SK-N-SH (cell line): ENCODE results near the gene TAMALIN. TPM values are rescaled to one million over a fixed set of nuclear protein-coding genes. Genes with fewer than 3 reads are reported as not detected.

Experiments
- CTCF ChIA-PET: fragments of 300-600, 350-600 bp; formaldehyde crosslinking; extraction: SDS; loops from one replicate; lab custom pipeline; 2021; lab: Yijun Ruan, JAX
- POLR2A ChIA-PET: fragments of 350-600 bp; sonication (Branson Sonifier 250); formaldehyde crosslinking; extraction: SDS; loops from one replicate; lab custom pipeline; 2020; ENCODE audit warnings: antibody characterized with exemption, inconsistent platforms; lab: Yijun Ruan, JAX
- DNase-seq: peaks from one replicate; pipeline ENCODE4 v3.0.0; 2012
- H2AFZ ChIP-seq: fragments of 200-600 bp; sonication (generic); 2 replicates; pipeline ENCODE4 v1.8.1; 2016; ENCODE audit warnings: antibody characterized with exemption, mild to moderate bottlenecking, low read depth
- H3F3A ChIP-seq: fragments of 200-600 bp; sonication (generic); replicated peaks from 2 replicates; pipeline ENCODE3; 2016; ENCODE audit warnings: antibody characterized with exemption, mild to moderate bottlenecking; ENCODE audit not compliant: insufficient read depth
- H3K27ac ChIP-seq, 2 experiments: fragments of 200-500 bp in 1 of 2; fragments of 200-600 bp in 1 of 2; sonication (Bioruptor generic) in 1 of 2; sonication (generic), shearing (Covaris generic) in 1 of 2; 2 replicates each; pipeline versions ENCODE4 v1.5.1 to v1.6.1; 2014 to 2016; ENCODE audit warnings: low read depth in 2 of 2, inconsistent platforms in 1 of 2, low read length in 1 of 2, mild to moderate bottlenecking in 1 of 2, mixed read lengths in 1 of 2
- H3K27me3 ChIP-seq: fragments of 200-600 bp; sonication (generic), shearing (Covaris generic); 2 replicates; pipeline ENCODE4 v1.6.1; 2016; ENCODE audit warnings: mixed run types; ENCODE audit not compliant: insufficient read depth
- H3K36me3 ChIP-seq, 2 experiments: fragments of 200-500 bp in 1 of 2; fragments of 200-600 bp in 1 of 2; sonication (Bioruptor generic) in 1 of 2; sonication (generic) in 1 of 2; replicated peaks in 1 of 2; 2 replicates each; pipeline versions ENCODE3 to v1.5.1; 2014 to 2016; ENCODE audit warnings: low read length in 1 of 2, mild to moderate bottlenecking in 1 of 2; ENCODE audit not compliant: insufficient read depth in 2 of 2, control insufficient read depth in 1 of 2
- H3K4me1 ChIP-seq, 2 experiments: fragments of 200-500 bp in 1 of 2; fragments of 200-600 bp in 1 of 2; sonication (Bioruptor generic) in 1 of 2; sonication (generic), shearing (Covaris generic) in 1 of 2; 2 replicates each; pipeline versions ENCODE4 v1.5.1 to v1.6.1; 2014 to 2016; ENCODE audit warnings: low read depth in 1 of 2, low read length in 1 of 2, mixed run types in 1 of 2; ENCODE audit not compliant: insufficient read depth in 2 of 2, control insufficient read depth in 1 of 2
- H3K4me2 ChIP-seq: fragments of 200-600 bp; sonication (generic), shearing (Covaris generic); 2 replicates; pipeline ENCODE4 v1.6.1; 2017; ENCODE audit warnings: mixed run types
- H3K4me3 ChIP-seq, 2 experiments: fragments of 200-500 bp in 1 of 2; fragments of 200-600 bp in 1 of 2; sonication (Bioruptor generic) in 1 of 2; sonication (generic), shearing (Covaris generic) in 1 of 2; 2 replicates each; pipeline versions ENCODE4 v1.5.1 to v1.8.1; 2014 to 2016; ENCODE audit warnings: low read depth in 2 of 2, inconsistent platforms in 1 of 2, low read length in 1 of 2, mild to moderate bottlenecking in 1 of 2, mixed read lengths in 1 of 2, moderate library complexity in 1 of 2
- H3K79me2 ChIP-seq: fragments of 200-600 bp; sonication (generic); 2 replicates; pipeline ENCODE4 v1.8.1; 2017; ENCODE audit warnings: mild to moderate bottlenecking; ENCODE audit not compliant: insufficient read depth
- H3K9ac ChIP-seq: fragments of 200-600 bp; sonication (generic); 2 replicates; pipeline ENCODE4 v1.6.1; 2017; ENCODE audit warnings: mixed run types
- H3K9me2 ChIP-seq: fragments of 200-600 bp; sonication (generic); 2 replicates; pipeline ENCODE4 v1.6.1; 2017; ENCODE audit warnings: mixed run types
- H3K9me3 ChIP-seq: fragments of 200-600 bp; sonication (generic); 2 replicates; pipeline ENCODE4 v1.6.1; 2017; ENCODE audit warnings: mixed run types, mild to moderate bottlenecking, moderate library complexity
- H4K20me1 ChIP-seq: fragments of 200-600 bp; sonication (generic); 2 replicates; pipeline ENCODE4 v1.6.1; 2017; ENCODE audit warnings: mild to moderate bottlenecking, mixed run types; ENCODE audit not compliant: insufficient read depth
- ELF1 ChIP-seq: IDR thresholded peaks from 2 replicates; pipeline ENCODE4 v1.4.0; 2012
- FOXJ3 ChIP-seq: sonication (generic); formaldehyde crosslinking; IDR thresholded peaks from 2 replicates; pipeline ENCODE4 v1.5.1; 2020; ENCODE audit warnings: mild to moderate bottlenecking, missing genetic modification reagents
- GABPA ChIP-seq: IDR thresholded peaks from 2 replicates; pipeline ENCODE4 v1.4.0; 2012; ENCODE audit warnings: low read depth, mild to moderate bottlenecking
- MEF2A ChIP-seq: IDR thresholded peaks from 2 replicates; pipeline ENCODE4 v1.4.0; 2012; ENCODE audit warnings: low read depth, borderline replicate concordance
- NFIC ChIP-seq: IDR thresholded peaks from 2 replicates; pipeline ENCODE4 v1.4.0; 2012; ENCODE audit warnings: borderline replicate concordance
- SMC3 ChIP-seq: IDR thresholded peaks from 2 replicates; pipeline ENCODE4 v1.6.1; 2012; ENCODE audit warnings: low read depth, low read length, improper control_type of control experiment
- TAF1 ChIP-seq: IDR thresholded peaks from 2 replicates; pipeline ENCODE4 v1.6.1; 2012; ENCODE audit warnings: low read depth, mild to moderate bottlenecking, low read length, moderate library complexity, borderline replicate concordance
- TCF12 ChIP-seq: IDR thresholded peaks from 2 replicates; pipeline ENCODE4 v1.4.0; 2012
- WGBS: methylation state at CpG from one replicate; pipeline ENCODE4 v1.1.6; 2017; ENCODE audit warnings: low lambda C conversion rate; 5-methylcytosine and 5-hydroxymethylcytosine counted together
- polyA plus RNA-seq, 3 experiments: library from polyadenylated mRNA; depleted of rRNA; stranded (reverse); fragments of >200 nt; gene quantifications; 2 replicates each; pipeline ENCODE4 v1.2.3, GENCODE V29; 2012
- TF ChIP-seq, protein P1 (sequence below): IDR thresholded peaks from 2 replicates; pipeline ENCODE4; 2012
- TF ChIP-seq, protein P2 (sequence below): IDR thresholded peaks from 2 replicates; pipeline ENCODE4 v1.4.0; 2012; ENCODE audit warnings: low read depth, borderline replicate concordance
- TF ChIP-seq, protein P3 (sequence below): fragments of 150-350 bp; IDR thresholded peaks from 2 replicates; pipeline ENCODE4 v1.6.1; 2017; ENCODE audit warnings: antibody characterized with exemption, low read length, low read depth, borderline replicate concordance

Gene TAMALIN
- polyA plus RNA-seq, 1 of the 3 experiments (the other 2 are of a cell fraction), result 2.4 TPM

DNA sequence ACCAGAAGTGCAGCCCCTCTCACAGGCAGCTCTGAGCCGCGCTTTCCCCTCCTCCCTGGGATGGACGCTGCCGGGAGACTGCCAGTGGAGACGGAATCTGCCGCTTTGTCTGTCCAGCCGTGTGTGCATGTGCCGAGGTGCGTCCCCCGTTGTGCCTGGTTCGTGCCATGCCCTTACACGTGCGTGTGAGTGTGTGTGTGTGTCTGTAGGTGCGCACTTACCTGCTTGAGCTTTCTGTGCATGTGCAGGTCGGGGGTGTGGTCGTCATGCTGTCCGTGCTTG lies 12.3 kb upstream of the TAMALIN start (continued):
- no peak for TF ChIP-seq ELF1
- TF ChIP-seq TAF1, result no peak

DNA sequence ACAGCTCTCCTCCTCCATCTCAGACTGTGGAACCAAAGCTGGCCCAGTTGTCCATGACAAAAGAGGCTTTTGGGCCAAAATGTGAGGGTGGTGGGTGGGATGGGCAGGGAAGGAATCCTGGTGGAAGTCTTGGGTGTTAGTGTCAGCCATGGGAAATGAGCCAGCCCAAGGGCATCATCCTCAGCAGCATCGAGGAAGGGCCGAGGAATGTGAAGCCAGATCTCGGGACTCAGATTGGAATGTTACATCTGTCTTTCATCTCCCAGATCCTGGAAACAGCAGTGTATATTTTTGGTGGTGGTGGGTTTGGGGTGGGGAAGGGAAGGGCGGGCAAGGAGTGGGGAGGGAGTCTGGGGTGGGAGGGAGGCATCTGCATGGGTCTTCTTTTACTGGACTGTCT lies 11.8 kb upstream of the TAMALIN start:
- Histone ChIP-seq H2AFZ (no peak overlapping the region), H3K9me3 (no peaks in the 10 kb centered on the region), H3K79me2 (no peaks in the 10 kb centered on the region), H3K4me3 (no peak overlapping the region), H4K20me1 (no peaks in the 10 kb centered on the region), H3K4me2 (peak overlapping the region; percentile 33; the same call in 1 of the 2 replicates), H3K27ac (peak overlapping the region in 1 of 2 experiments; percentile 30; a peak in 2 of 4 replicates), H3F3A (no peaks in the 10 kb centered on the region), H3K4me1 (peaks cover 3 to 6% of the 10 kb centered on the region in 2 experiments; a peak in 2 of 4 replicates), H3K9me2 (no peaks in the 10 kb centered on the region), H3K9ac (no peak overlapping the region), H3K36me3 (peaks cover 2 to 17% of the 10 kb centered on the region in 2 experiments), H3K27me3 (no peaks in the 10 kb centered on the region)
- POLR2A ChIA-PET, result no interaction called here
- WGBS, result 21% methylated on average over 4 of the region's 4 CpGs
- TF ChIP-seq GABPA (no peak), NFIC (peak; percentile 52; the same call in 1 of the 2 replicates), TCF12 (peak; percentile 84), SMC3 (no peak)
- TF ChIP-seq, protein P1, sequence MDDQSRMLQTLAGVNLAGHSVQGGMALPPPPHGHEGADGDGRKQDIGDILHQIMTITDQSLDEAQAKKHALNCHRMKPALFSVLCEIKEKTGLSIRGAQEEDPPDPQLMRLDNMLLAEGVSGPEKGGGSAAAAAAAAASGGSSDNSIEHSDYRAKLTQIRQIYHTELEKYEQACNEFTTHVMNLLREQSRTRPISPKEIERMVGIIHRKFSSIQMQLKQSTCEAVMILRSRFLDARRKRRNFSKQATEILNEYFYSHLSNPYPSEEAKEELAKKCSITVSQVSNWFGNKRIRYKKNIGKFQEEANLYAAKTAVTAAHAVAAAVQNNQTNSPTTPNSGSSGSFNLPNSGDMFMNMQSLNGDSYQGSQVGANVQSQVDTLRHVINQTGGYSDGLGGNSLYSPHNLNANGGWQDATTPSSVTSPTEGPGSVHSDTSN, result peak; percentile 41; the same call in 1 of the 2 replicates
- no peak for DNase-seq
- CTCF ChIA-PET, result interaction anchor here (2.9 to 21.4 kb wide), 5 partner anchors 8 to 101 kb away, joined by 13 to 608 read pairs (median 22); no protein-coding TSS in a partner anchor

DNA sequence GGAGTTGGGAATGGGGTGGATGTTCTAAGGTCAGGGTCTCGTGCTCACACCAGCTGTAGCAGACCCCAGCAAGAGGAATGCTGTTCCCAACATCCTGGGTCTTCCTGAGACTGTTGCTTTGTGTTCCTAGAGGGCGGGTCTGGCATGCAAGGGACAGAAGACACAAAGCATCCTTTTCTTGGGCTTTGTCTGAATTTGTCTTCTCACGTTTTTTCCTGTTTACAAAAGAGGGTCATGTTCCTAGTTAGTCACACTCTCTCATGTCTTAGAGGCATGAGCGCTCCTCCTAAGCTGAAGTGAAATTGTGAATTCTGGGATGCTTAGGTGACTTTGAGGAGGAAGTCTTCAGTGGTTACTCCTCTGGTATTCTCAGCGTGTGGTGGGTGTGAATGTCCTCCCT lies 9.6 kb upstream of the TAMALIN start:
- Histone ChIP-seq H3K36me3 (peaks cover 0 to 13% of the 10 kb centered on the region in 2 experiments), H3K4me2 (no peak overlapping the region), H3F3A (no peaks in the 10 kb centered on the region), H3K9me3 (no peaks in the 10 kb centered on the region), H3K4me1 (peaks cover 3 to 6% of the 10 kb centered on the region in 2 experiments; a peak in 2 of 4 replicates), H4K20me1 (no peaks in the 10 kb centered on the region), H3K9ac (no peak overlapping the region), H3K9me2 (no peaks in the 10 kb centered on the region), H3K27ac (no peak overlapping the region), H3K27me3 (no peaks in the 10 kb centered on the region), H3K79me2 (no peaks in the 10 kb centered on the region), H3K4me3 (no peak overlapping the region), H2AFZ (no peak overlapping the region)
- POLR2A ChIA-PET, result interaction anchor here (1.2 kb wide), 1 partner anchor 26 kb away, joined by 3 read pairs; no protein-coding TSS in a partner anchor
- no peak for DNase-seq
- no peak for TF ChIP-seq TCF12
- TF ChIP-seq FOXJ3 (CRISPR knock-in tag), result no peak
- no peak for TF ChIP-seq GABPA
- TF ChIP-seq ELF1, result no peak
- TF ChIP-seq, protein P2, sequence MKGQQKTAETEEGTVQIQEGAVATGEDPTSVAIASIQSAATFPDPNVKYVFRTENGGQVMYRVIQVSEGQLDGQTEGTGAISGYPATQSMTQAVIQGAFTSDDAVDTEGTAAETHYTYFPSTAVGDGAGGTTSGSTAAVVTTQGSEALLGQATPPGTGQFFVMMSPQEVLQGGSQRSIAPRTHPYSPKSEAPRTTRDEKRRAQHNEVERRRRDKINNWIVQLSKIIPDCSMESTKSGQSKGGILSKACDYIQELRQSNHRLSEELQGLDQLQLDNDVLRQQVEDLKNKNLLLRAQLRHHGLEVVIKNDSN, result no peak
- no peak for TF ChIP-seq MEF2A
- TF ChIP-seq, protein P3, sequence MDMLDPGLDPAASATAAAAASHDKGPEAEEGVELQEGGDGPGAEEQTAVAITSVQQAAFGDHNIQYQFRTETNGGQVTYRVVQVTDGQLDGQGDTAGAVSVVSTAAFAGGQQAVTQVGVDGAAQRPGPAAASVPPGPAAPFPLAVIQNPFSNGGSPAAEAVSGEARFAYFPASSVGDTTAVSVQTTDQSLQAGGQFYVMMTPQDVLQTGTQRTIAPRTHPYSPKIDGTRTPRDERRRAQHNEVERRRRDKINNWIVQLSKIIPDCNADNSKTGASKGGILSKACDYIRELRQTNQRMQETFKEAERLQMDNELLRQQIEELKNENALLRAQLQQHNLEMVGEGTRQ, result no peak
- CTCF ChIA-PET, result interaction anchor here (0.6 to 21.4 kb wide), 8 partner anchors 9 to 105 kb away, joined by 3 to 608 read pairs (median 4); partner anchors contain the start of genes ATG101 and TAMALIN
- WGBS, result 95% methylated on average over 5 of the region's 5 CpGs
